ENCODE measurements around the gene TXNDC8. TPM values are rescaled to one million over a fixed set of nuclear protein-coding genes. Genes with fewer than 3 reads are reported as not detected.
A peak's percentile ranks its signal among the peaks of the same experiment; 100 is the strongest.

TXNDC8 gene
- total and polyA plus RNA-seq, 2 of the 13 experiments (the other 11 are each of a cell fraction or from before 2014, with no cell fraction given): not detected

GRCh38 chr9:110308633-110309038, 29.0 kb downstream of the TXNDC8 start (continued):
- TF ChIP-seq DNMT1 (CRISPR knock-in tag; IDR thresholded peaks at IDR 0.05): no peak
- TF ChIP-seq RFX3 (CRISPR knock-in tag; IDR thresholded peaks at IDR 0.05): no peak
- no peak for TF ChIP-seq ZNF251 (CRISPR knock-in tag; IDR thresholded peaks at IDR 0.05)
- TF ChIP-seq SIX4 (CRISPR knock-in tag; IDR thresholded peaks at IDR 0.05): no peak
- TF ChIP-seq ZEB1 (IDR thresholded peaks at IDR 0.05; ENCODE audit: insufficient replicate concordance, low read depth): no peak
- TF ChIP-seq ARID3A (IDR thresholded peaks at IDR 0.05; ENCODE audit: low read depth, low read length): no peak
- TF ChIP-seq ATF4 (CRISPR knock-in tag; IDR thresholded peaks at IDR 0.05): no peak
- TF ChIP-seq ELF3 (CRISPR knock-in tag; IDR thresholded peaks at IDR 0.05): peak; percentile 14; the same call in 1 of the 2 replicates
- TF ChIP-seq ZNF816 (CRISPR knock-in tag; IDR thresholded peaks at IDR 0.05; ENCODE audit: borderline replicate concordance): no peak
- TF ChIP-seq KDM2A (CRISPR knock-in tag; IDR thresholded peaks at IDR 0.05; ENCODE audit: borderline replicate concordance, low read depth): no peak
- peak; percentile 48; the same call in 1 of the 2 replicates for TF ChIP-seq NCOA2 (CRISPR knock-in tag; IDR thresholded peaks at IDR 0.05)
- TF ChIP-seq FOXK2 (IDR thresholded peaks at IDR 0.05): no peak
- TF ChIP-seq ADNP (CRISPR knock-in tag; IDR thresholded peaks at IDR 0.05): no peak
- peak; percentile 22; the same call in 1 of the 2 replicates for TF ChIP-seq FOXA3 (CRISPR knock-in tag; IDR thresholded peaks at IDR 0.05)
- 0 out of 2 replicates have a peak, but pooled peaks have one; percentile 23 for TF ChIP-seq RCOR2 (CRISPR knock-in tag; IDR thresholded peaks at IDR 0.05)
- TF ChIP-seq SMYD3 (CRISPR knock-in tag; IDR thresholded peaks at IDR 0.05): no peak
- TF ChIP-seq PRMT3 (CRISPR knock-in tag; IDR thresholded peaks at IDR 0.05; ENCODE audit: borderline replicate concordance, low read depth): no peak
- TF ChIP-seq HOXD1 (CRISPR knock-in tag; IDR thresholded peaks at IDR 0.05): no peak
- no peak for TF ChIP-seq REST (IDR thresholded peaks at IDR 0.05; ENCODE audit: borderline replicate concordance in 1 of 2, low read depth in 1 of 2, low read length in 2 of 2)
- TF ChIP-seq ZNF24 (IDR thresholded peaks at IDR 0.05): no peak
- no peak for TF ChIP-seq ZHX1 (CRISPR knock-in tag; IDR thresholded peaks at IDR 0.05; ENCODE audit: low read depth)
- TF ChIP-seq ZMYM4 (CRISPR knock-in tag; IDR thresholded peaks at IDR 0.05): peak; percentile 51; the same call in 1 of the 2 replicates

Measured in HepG2 (cell line).